AG09309 (cell line): Measurements from ENCODE around the gene EN2.

Source experiments
- DNase-seq: peaks from one replicate; pipeline ENCODE4 v3.0.0-alpha.2; 2010; ENCODE audit warnings: low read depth
- H3K4me3 ChIP-seq: 2 replicates; pipeline ENCODE4 v1.5.1; 2011; ENCODE audit warnings: mild to moderate bottlenecking, low read depth, low read length, moderate library complexity; ENCODE audit not compliant: control insufficient read depth
- CTCF ChIP-seq: IDR thresholded peaks from 2 replicates; pipeline ENCODE4 v1.5.1; 2011; ENCODE audit warnings: mild to moderate bottlenecking, low read depth, low read length, inconsistent platforms; ENCODE audit not compliant: insufficient read depth, control insufficient read depth; ENCODE audit errors: missing control alignments

EN2 gene

DNA sequence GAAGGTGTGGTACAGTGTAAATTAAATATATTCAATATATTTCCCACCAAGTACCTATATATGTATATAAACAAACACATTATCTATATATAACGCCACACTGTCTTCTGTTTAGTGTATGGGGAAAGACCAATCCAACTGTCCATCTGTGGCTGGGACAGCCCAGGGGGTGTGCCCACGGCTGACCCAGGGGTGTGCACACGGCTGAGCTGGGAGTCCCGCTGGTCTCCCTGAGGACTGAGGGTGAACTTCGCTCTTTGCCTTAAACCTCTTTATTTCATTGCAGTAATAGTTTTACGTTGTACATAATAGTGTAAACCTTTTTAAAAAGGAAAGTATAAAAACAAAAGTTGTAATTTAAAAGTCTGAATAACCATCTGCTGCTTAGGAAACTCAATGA is 6.3 kb downstream of the EN2 start:
- no peak overlapping the region for H3K4me3 ChIP-seq
- no peak for TF ChIP-seq CTCF
- no peak for DNase-seq

DNA sequence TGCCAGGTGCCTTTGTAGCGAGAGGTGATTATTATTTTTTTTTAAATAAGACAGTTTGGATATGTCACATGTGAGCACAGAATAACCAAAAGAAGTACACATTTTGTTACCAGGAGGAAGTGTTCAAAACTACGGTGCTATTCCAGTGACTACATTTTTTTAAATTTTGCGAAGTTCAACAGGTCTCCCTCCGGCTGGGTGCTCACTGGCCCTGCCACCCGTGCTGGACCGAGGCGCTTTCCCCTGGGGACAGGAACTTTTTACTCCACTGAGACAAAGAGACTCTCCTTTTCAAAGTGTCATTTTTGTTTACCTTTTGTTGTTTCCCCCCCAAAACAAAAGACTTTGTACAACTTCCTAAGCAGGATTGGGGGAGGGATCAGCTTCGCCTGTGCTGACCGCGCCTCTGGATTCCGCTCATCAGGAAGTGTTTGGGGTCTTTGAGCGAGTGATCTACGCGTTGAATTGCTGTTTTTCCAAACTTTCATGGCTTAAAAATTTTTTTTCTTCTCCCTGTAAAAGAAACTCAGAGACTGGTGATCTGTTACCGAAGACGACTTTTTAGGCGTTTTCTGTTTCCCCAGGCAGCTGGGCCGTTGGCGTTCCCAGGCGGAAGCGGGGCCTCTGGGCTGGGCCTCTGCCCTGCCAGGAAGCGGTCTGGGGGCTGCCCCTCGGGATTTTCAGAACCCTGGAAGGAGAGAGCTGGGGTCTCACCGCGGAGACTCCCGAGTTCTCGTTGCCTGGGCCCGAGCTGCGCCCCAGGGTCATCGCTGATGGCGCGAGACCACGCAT is 7.2 kb downstream of the EN2 start:
- no peak for DNase-seq
- no peak overlapping the region for H3K4me3 ChIP-seq
- no peak for TF ChIP-seq CTCF

- no peak for TF ChIP-seq CTCF
- no peak for DNase-seq
- no peak overlapping the region for H3K4me3 ChIP-seq
Observed at GRCh38 chr7:155465761-155466141, 7.8 kb downstream of the EN2 start.

DNA sequence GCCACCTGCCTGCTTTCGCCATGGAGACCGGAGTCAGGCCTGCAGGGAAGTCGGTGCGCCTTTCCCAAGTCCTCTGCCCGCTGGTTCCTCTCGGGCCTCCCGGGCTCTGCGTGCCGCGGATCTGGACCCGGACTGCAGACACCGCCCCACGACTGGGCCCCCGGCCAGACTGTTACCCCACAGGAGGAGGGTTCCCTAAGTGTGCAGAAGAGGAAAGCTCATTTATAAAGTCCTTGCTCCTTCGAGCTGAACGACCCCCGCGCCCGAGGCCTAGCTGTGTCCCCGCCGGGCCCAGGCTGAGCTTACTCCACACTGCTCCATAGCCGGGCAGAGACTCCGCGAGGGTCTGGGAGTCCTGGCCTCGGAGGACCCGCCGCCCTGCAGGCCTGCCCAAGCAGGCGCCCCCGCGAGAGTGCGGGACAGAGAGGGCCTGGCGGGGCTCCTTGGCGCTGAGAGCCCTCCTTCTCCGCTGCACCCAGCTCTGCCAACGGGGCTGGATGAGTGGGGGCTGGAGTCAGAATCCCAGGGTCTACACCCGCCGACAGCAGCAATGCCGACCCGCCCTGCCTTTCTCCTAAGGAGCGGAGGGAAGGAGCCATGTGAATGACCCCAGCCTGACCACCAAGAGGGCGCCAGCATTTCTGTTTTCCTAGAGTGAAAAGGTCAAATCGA is 8.3 kb downstream of the EN2 start:
- no peak for TF ChIP-seq CTCF
- H3K4me3 ChIP-seq, result no peak overlapping the region
- no peak for DNase-seq

- no peak for DNase-seq
- TF ChIP-seq CTCF, result no peak
- H3K4me3 ChIP-seq, result no peak overlapping the region
Observed at GRCh38 chr7:155466814-155467733, 9.1 kb downstream of the EN2 start.
